Astrocyte (in vitro differentiated cells and primary cell): ENCODE results near the gene OTUD5. TPM values are rescaled to one million over a fixed set of nuclear protein-coding genes. Genes with fewer than 3 reads are reported as not detected.

Experiments
- DNase-seq: peaks from one replicate; pipeline ENCODE4 v3.0.0-alpha.2; 2010; ENCODE audit warnings: low read depth
- FAIRE-seq: peaks from 2 replicates; lab custom pipeline; 2011; peaks lifted over from hg19 to GRCh38; lab: Jason Lieb, UNC
- H2AFZ ChIP-seq: 2 replicates; pipeline ENCODE4 v1.6.0; 2012; ENCODE audit warnings: low read depth, low read length, inconsistent platforms
- H3K27ac ChIP-seq: 2 replicates; pipeline ENCODE4 v1.5.1; 2011; ENCODE audit warnings: low read depth, low read length, inconsistent platforms
- H3K27me3 ChIP-seq: 2 replicates; pipeline ENCODE4 v1.6.0; 2011; ENCODE audit warnings: low read length, inconsistent platforms; ENCODE audit not compliant: insufficient read depth
- H3K36me3 ChIP-seq: 2 replicates; pipeline ENCODE4 v1.5.1; 2011; ENCODE audit warnings: low read length, inconsistent platforms; ENCODE audit not compliant: insufficient read depth
- H3K4me1 ChIP-seq: 2 replicates; pipeline ENCODE4 v1.5.1; 2011; ENCODE audit warnings: low read length, inconsistent platforms; ENCODE audit not compliant: insufficient read depth
- H3K4me2 ChIP-seq: 2 replicates; pipeline ENCODE4 v1.6.0; 2012; ENCODE audit warnings: low read length, inconsistent platforms
- H3K4me3 ChIP-seq: 2 replicates; pipeline ENCODE4 v1.5.1; 2011; ENCODE audit warnings: low read depth, mild to moderate bottlenecking, low read length, inconsistent platforms; ENCODE audit not compliant: insufficient read depth
- H3K79me2 ChIP-seq: 2 replicates; pipeline ENCODE4 v1.6.0; 2012; ENCODE audit warnings: mild to moderate bottlenecking, low read length, inconsistent platforms; ENCODE audit not compliant: insufficient read depth
- H3K9ac ChIP-seq: 2 replicates; pipeline ENCODE4 v1.6.0; 2012; ENCODE audit warnings: mild to moderate bottlenecking, low read length, inconsistent platforms
- H3K9me3 ChIP-seq: 2 replicates; pipeline ENCODE4 v1.5.1; 2012; ENCODE audit warnings: low read depth, mild to moderate bottlenecking, low read length, inconsistent platforms; ENCODE audit not compliant: insufficient read depth
- H4K20me1 ChIP-seq: 2 replicates; pipeline ENCODE4 v1.6.0; 2012; ENCODE audit warnings: low read length, inconsistent platforms; ENCODE audit not compliant: insufficient read depth
- H3K27ac Mint-ChIP-seq: one replicate; pipeline ENCODE4 v1.8.0; 2021; ENCODE audit warnings: mild to moderate bottlenecking, mixed read lengths; ENCODE audit not compliant: unreplicated experiment
- H3K27me3 Mint-ChIP-seq: one replicate; pipeline ENCODE4 v1.8.0; 2021; ENCODE audit warnings: low read depth, mixed read lengths; ENCODE audit not compliant: unreplicated experiment
- H3K36me3 Mint-ChIP-seq: one replicate; pipeline ENCODE4 v1.8.0; 2021; ENCODE audit warnings: low read depth, mixed read lengths; ENCODE audit not compliant: unreplicated experiment
- H3K4me1 Mint-ChIP-seq: one replicate; pipeline ENCODE4 v1.8.0; 2021; ENCODE audit warnings: low read depth, mixed read lengths; ENCODE audit not compliant: unreplicated experiment
- H3K4me3 Mint-ChIP-seq: one replicate; pipeline ENCODE4 v1.8.0; 2021; ENCODE audit warnings: mild to moderate bottlenecking, moderate library complexity, mixed read lengths; ENCODE audit not compliant: unreplicated experiment
- H3K9me3 Mint-ChIP-seq: one replicate; pipeline ENCODE4 v1.8.0; 2021; ENCODE audit warnings: mild to moderate bottlenecking, mixed read lengths; ENCODE audit not compliant: unreplicated experiment
- EZH2 ChIP-seq: IDR thresholded peaks from 2 replicates; pipeline ENCODE4 v1.6.1; 2012; ENCODE audit warnings: mild to moderate bottlenecking, low read length, inconsistent platforms; ENCODE audit not compliant: insufficient read depth
- total RNA-seq: library from RNA; stranded (reverse); gene quantifications from 2 replicates; pipeline ENCODE4 v1.2.1, GENCODE V29; 2021
- TF ChIP-seq, protein P1 (sequence below): IDR thresholded peaks from 2 replicates; pipeline ENCODE4 v1.5.1; 2011; ENCODE audit warnings: low read depth, mild to moderate bottlenecking, inconsistent platforms, low read length, moderate library complexity; ENCODE audit not compliant: insufficient read depth

The OTUD5 gene
- total RNA-seq, 1 donor from 2014 or later: 56.1 TPM

DNA sequence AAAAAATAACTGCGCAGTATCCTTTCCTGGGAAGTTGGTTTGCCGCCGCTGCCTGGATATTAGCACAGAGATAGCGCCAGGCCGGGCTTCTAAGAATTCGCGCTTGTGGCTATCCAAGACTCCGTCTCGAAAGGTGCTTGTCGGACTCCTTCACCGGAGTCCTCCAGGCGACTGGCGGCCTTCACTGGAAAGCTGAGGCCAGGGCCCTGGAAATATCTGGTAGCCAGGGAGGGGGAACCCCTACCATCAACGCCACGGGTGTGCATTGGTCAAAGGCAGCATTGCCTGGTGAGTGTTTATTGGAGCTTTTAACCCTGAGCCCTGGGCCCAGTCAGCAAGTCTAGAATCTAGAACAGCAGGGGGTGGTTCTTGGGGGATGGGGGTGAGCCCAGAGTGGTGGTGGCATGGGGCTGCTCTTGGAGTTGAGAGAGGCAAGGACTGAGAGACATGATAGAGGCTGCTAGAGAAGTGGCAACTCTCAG, 38.0 kb downstream of the OTUD5 start:
- Mint-ChIP-seq H3K4me1 (peaks cover 10% of the 10 kb centered on the region), H3K4me3 (peak overlapping the region; percentile 89), H3K27ac (peak overlapping the region; percentile 87), H3K9me3 (no peaks in the 10 kb centered on the region), H3K36me3 (peaks cover 7% of the 10 kb centered on the region), H3K27me3 (no peaks in the 10 kb centered on the region)
- Histone ChIP-seq H3K9me3 (no peaks in the 10 kb centered on the region), H3K79me2 (no peaks in the 10 kb centered on the region), H3K36me3 (peaks cover 2% of the 10 kb centered on the region), H3K27ac (no peak overlapping the region), H3K9ac (peak overlapping the region; percentile 18), H3K4me1 (peaks cover 21% of the 10 kb centered on the region), H3K27me3 (no peaks in the 10 kb centered on the region), H2AFZ (no peak overlapping the region), H3K4me2 (peak overlapping the region; percentile 87), H3K4me3 (peak overlapping the region; percentile 25), H4K20me1 (peaks cover 13% of the 10 kb centered on the region)
- no peak for DNase-seq
- no peak for FAIRE-seq
- TF ChIP-seq, protein P1, sequence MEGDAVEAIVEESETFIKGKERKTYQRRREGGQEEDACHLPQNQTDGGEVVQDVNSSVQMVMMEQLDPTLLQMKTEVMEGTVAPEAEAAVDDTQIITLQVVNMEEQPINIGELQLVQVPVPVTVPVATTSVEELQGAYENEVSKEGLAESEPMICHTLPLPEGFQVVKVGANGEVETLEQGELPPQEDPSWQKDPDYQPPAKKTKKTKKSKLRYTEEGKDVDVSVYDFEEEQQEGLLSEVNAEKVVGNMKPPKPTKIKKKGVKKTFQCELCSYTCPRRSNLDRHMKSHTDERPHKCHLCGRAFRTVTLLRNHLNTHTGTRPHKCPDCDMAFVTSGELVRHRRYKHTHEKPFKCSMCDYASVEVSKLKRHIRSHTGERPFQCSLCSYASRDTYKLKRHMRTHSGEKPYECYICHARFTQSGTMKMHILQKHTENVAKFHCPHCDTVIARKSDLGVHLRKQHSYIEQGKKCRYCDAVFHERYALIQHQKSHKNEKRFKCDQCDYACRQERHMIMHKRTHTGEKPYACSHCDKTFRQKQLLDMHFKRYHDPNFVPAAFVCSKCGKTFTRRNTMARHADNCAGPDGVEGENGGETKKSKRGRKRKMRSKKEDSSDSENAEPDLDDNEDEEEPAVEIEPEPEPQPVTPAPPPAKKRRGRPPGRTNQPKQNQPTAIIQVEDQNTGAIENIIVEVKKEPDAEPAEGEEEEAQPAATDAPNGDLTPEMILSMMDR: no peak
- no peak for TF ChIP-seq EZH2

DNA sequence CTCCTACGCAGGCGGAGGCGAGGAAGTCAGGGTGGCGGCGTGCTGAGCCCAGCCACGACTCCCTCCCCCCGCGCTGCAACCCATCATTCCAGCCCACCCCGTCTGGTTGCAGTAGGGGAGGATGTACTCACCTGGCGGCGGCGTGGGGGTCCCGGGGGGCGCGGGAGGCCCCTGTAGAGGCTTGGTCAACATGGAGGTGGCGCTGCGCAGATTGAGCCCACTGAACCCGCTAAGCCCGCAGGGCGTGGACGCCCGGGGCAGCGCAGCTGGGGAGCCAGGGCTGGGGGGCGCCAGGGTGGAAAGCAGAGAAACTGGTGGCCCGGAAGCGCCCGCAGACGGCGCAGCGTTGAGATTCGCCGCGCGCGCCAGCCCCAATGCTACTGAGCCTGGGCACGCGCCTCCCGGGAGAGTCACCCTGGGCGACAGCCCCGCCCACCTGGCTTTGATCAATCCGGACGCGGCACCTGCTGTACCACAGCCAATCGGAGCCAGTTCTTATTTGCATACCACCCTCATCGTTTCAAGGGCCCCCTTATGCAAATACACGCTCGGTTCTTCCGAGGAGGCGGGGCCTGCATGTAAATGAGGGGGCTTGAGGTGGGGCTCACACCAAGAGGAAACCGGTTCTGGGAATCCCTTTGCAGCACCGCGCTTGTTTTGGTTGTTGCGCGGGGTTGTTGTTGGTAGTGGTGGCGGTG, 38.6 kb downstream of the OTUD5 start, which contains the start of gene PIM2:
TSS of gene PIM2 (minus strand) at position 382 of the 698 bp plus-strand sequence. CDS start at position 192, 190 bp downstream.
- Histone ChIP-seq H3K36me3 (no peaks in the 10 kb centered on the region), H3K4me1 (peaks cover 21% of the 10 kb centered on the region), H3K79me2 (no peaks in the 10 kb centered on the region), H3K27me3 (no peaks in the 10 kb centered on the region), H3K9ac (peak within 1 kb of the TSS; percentile 65), H3K4me3 (peak within 1 kb of the TSS; percentile 55), H3K4me2 (peak within 1 kb of the TSS; percentile 87), H3K9me3 (no peaks in the 10 kb centered on the region), H3K27ac (no peak within 1 kb of the TSS), H2AFZ (no peak within 1 kb of the TSS), H4K20me1 (peaks cover 13% of the 10 kb centered on the region)
- no peaks in the 10 kb centered on the region for H3K27me3 Mint-ChIP-seq
- peak within 1 kb of the TSS; percentile 89 for H3K4me3 Mint-ChIP-seq
- H3K9me3 Mint-ChIP-seq: no peaks in the 10 kb centered on the region
- peak within 1 kb of the TSS; percentile 87 for H3K27ac Mint-ChIP-seq
- no peak for FAIRE-seq
- no peak for TF ChIP-seq EZH2
- TF ChIP-seq, protein P1: no peak
- H3K36me3 Mint-ChIP-seq: peaks cover 3% of the 10 kb centered on the region
- peaks cover 6% of the 10 kb centered on the region for H3K4me1 Mint-ChIP-seq
- peak; percentile 80 for DNase-seq

DNA sequence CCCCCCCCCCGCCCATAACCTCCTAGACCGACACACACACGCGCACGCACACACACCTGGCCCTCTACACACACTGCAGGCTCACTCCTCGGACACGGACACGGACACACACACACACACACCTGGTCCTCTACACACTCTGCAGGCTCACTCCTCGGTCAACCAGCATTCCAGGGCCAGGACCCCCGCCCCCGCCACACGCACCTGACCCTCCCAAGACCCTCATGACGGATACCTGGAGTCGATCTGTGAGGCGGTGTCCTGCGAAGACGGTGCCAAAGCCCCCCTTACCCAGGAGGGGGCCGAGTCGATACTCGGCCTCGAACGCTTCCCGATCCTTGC, 39.1 kb downstream of the OTUD5 start:
- Histone ChIP-seq H3K79me2 (no peaks in the 10 kb centered on the region), H3K36me3 (no peaks in the 10 kb centered on the region), H3K9me3 (no peaks in the 10 kb centered on the region), H3K27ac (no peak overlapping the region), H2AFZ (no peak overlapping the region), H3K27me3 (no peaks in the 10 kb centered on the region), H3K4me2 (peak overlapping the region; percentile 87), H4K20me1 (peaks cover 13% of the 10 kb centered on the region), H3K9ac (peak overlapping the region; percentile 65), H3K4me3 (peak overlapping the region; percentile 55), H3K4me1 (peaks cover 21% of the 10 kb centered on the region)
- Mint-ChIP-seq H3K36me3 (peaks cover 3% of the 10 kb centered on the region), H3K4me1 (peaks cover 6% of the 10 kb centered on the region), H3K9me3 (no peaks in the 10 kb centered on the region), H3K27me3 (no peaks in the 10 kb centered on the region), H3K4me3 (peak overlapping the region; percentile 89), H3K27ac (peak overlapping the region; percentile 66)
- no peak for TF ChIP-seq EZH2
- TF ChIP-seq, protein P1: no peak
- DNase-seq (no peak), FAIRE-seq (no peak)
